HUDEP-2 (cell line): ENCODE results near the gene LIMCH1.
A peak's percentile ranks its signal among the peaks of the same experiment; 100 is the strongest.
"Not testable (repeated sequence)": the region's sequence is repeated elsewhere in the genome, so short reads cannot be mapped to it uniquely, and the experiment has no call there.

Experiments used
- DNase-seq, 76 experiments: peaks; one replicate each; lab custom pipeline; 2025; ENCODE audit not compliant: unreplicated experiment in 76 of 76; lab: John Stamatoyannopoulos, UW

LIMCH1 gene

GRCh38 chr4:41638866-41639265 is 100.9 kb downstream of the LIMCH1 start:
- DNase-seq = no peak

GRCh38 chr4:41639291-41639690 is 101.3 kb downstream of the LIMCH1 start:
- DNase-seq = no peak

DNA sequence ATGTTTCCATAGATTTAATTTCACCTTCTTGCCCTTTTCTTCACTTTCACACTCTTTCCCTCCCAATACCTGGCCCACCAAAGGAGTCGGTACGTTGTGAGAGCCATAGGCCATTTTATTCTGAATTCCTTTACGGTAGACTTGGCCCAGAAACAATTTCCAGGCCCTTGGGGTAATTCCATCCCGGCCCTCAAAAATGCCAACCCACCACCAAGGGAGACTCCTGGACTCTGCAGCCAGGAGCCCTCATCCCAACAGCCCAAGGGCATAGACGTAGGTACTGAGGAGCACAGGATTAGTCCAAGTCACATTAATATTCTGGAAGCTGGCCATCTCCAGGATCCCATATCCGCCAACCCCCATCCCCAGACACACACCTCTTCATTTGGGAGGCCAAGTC is 102.9 kb downstream of the LIMCH1 start:
- no peak for DNase-seq

DNA sequence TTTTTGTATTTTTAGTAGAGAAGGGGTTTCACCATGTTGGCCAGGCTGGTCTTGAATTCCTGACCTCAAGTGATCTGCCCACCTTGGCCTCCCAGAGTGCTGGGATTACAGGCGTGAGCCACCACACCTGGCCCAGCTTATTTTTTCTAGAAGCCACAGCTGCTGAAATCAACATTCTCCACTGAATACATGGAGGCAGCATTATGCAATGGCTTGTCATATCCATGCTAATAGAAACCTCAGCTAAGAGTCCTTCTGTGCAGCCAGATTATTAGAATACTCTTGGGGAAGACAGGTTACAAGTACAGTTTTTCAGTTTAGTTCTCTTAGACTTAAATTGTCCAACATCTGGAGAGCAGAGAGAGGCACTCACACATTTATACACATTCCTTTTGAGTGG is 104.8 kb downstream of the LIMCH1 start:
- DNase-seq = not testable (repeated sequence)

DNA sequence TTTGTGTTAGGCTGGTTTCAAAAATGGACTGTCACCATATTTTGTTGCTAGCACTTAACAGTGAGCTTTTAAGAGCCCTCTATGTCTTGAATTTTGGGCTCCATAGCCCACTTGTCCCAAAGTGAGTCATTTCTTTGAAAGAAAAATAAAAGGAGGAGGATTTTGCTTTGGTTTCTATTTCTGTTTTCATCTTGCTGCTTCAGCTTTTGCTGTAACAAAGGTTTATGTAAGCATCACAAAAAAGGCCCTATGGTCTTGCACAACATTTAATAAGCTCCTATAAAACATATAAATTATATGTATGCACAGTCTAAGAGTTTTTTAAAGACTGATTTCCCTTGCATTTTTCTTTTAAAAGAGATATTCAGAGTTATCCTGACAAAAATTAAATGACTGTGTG is 105.4 kb downstream of the LIMCH1 start:
- no peak for DNase-seq

GRCh38 chr4:41644288-41644914 is 106.4 kb downstream of the LIMCH1 start:
- peak in 28 of 76 experiments; percentile 0 to 37 (median 8) for DNase-seq

- no peak for DNase-seq
These were observed 106.9 kb downstream of the LIMCH1 start for GRCh38 chr4:41644915-41645295.

DNA sequence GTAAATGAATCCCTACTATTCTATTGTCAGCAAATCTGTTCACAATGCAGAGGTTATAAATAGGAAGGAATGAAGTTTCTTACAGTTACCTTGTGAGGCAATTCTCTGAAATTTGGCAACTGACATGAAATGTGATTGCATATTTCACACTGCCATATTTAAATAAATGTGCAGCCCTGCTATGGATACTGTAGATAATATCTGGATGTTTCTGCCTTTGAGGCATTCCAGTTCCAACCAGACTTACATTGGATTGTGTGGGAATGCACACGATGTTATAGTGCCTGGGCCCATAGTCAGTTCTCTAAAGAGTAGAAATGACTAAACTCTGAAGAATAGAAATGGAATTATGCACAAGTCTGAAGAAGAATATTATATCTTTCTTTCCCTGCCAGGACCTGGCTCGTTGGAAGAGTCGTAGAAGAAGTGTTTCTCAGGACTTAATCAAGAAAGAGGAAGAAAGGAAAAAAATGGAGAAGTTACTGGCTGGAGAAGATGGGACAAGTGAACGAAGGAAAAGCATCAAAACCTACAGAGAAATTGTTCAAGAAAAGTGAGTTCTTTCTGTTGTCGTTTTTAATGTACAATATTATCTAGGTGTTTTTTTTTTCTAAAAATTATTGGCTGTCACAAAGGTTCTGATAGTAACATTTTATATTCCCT is 107.9 kb downstream of the LIMCH1 start:
- no peak for DNase-seq

- no peak for DNase-seq
These were observed 108.9 kb downstream of the LIMCH1 start for GRCh38 chr4:41646862-41647261.

- DNase-seq = no peak
These were observed 109.4 kb downstream of the LIMCH1 start for GRCh38 chr4:41647383-41647782.

- not testable (repeated sequence) for DNase-seq
These were observed 113.2 kb downstream of the LIMCH1 start for GRCh38 chr4:41651150-41651549.

DNA sequence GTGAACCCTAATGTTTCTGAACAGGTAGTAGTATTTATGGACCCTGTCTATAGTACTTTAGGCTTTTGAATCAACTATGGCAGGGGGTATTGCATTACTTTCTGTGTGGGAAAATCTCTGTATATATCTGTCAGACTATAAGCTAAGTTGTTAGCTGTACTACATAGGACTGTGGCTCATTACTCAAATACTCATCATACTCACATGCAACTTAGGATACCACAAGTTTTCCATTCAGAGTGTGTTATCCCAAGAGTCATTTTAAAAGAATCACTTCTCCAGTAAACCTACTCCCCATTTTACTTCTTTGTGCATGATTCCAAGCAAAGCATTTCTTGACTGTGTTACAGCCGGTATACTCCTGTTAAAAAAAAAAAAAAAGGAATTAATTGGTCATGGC is 115.0 kb downstream of the LIMCH1 start:
- no peak for DNase-seq

DNA sequence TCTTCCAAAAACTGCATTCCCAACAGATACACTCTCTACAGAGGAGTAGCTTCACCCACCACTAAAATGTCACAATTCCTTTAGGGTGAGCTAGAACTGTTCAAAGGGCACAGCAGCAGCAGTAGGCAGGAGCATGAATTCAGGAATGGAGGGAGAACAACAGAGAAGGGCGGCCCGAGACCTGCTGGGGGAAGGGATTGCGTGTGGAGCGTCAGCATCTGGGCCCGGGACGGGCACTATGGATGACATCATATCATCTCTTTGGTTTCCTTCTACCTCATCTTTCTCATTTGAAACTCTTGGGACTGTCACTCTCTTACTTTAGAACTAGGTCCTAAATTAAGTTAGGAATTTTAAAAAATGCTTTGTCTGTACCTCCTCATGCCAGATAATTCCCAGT is 115.6 kb downstream of the LIMCH1 start:
- no peak for DNase-seq

DNA sequence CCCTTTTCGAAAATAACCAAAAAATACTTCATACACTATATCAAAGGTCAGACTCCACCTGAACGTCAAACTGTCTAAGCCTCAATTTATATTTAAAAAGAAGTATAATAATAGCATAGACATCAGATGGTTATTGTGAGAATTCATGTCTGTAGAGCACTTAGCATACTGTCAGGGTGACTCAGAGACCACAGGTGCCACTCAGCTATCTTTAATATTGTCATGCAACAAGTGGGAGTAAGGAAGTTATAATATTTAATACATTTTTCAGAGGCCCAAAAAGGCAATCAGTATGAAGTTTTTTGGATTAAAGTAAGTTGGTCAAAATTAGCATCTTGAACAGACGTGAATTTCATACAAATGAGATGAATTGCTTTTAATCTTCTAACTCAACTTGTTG is 117.2 kb downstream of the LIMCH1 start:
- DNase-seq = no peak

DNA sequence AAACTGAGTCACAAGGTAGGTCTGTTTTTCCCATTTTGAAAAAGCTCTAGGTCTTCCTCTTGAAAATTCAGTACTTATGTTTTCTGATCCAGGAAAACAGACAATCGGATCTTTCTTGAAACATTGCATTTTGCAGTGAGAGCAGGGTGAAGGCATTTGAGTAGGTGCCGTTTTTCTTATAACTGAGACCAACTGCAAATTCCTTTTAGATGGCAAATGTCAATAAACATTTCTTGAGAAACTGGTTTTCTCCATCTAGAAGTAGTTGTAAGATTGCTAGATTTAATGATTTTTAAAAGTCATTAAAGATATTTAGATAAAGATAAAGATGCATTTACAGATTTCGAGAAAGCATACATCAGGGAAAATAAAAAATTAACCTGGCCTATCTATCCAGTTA is 118.1 kb downstream of the LIMCH1 start:
- no peak for DNase-seq

DNA sequence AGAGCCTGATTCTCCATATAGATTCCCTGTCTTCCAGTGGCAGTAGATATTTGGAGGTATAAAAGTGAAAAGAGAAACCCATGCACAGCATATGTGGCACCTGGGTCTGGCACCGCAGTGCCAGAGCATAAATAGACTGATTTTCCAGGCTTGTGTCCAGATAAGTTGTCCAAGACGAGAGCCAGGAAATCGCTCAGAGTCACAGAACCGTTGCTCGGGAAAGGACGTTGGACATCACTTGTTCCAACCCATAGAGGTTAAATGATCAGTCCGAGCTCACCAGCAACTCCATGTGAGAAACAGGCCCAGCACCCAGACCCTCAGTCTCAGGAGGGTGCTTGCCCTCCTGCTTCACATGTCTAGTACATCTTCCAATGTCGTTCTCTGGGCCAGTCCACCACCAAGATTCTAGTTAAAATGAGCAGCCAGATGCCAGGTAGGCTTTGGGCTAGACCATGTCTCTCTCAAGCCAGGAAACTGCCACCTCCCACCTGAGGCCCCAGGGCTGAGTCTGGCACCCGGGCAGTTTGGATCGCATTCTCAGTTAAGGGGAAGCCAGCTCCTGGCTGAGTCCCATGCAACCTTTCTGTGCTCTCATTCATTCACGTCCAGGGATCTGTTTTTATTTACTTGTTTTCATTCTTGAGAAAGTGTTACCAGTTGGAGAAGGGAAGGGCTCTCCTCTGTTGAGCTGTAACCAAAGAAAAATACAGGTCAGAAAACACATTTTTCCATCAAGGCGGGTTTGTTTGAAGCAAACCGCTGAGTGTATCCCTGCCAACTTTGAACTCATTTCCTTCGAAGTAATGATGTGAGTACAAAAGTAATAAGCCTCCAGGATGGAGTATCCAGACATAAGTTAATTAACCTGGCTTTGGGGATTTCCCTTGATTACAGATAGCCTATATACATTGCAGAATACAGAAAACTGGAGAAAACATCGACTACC is 118.9 kb downstream of the LIMCH1 start:
- DNase-seq = no peak

DNA sequence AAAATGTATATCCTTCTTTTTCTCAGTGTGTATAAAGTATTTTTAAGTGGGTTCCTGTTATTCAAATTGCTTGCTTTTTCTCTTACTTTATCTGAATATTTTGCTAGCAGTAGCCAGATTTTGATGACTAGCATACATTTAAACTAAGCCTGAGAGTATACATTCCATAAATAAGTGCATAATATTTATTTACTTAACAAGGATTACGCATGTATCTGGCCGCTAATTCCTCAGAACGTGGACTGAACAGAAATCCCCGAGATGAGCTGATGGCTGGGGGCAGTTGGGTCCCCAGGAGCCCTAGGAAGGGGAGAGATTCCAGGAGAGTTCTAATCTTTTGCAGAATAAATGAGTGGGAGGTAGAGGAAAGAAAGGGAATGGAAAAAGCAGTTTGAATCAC is 119.6 kb downstream of the LIMCH1 start:
- DNase-seq = no peak

DNA sequence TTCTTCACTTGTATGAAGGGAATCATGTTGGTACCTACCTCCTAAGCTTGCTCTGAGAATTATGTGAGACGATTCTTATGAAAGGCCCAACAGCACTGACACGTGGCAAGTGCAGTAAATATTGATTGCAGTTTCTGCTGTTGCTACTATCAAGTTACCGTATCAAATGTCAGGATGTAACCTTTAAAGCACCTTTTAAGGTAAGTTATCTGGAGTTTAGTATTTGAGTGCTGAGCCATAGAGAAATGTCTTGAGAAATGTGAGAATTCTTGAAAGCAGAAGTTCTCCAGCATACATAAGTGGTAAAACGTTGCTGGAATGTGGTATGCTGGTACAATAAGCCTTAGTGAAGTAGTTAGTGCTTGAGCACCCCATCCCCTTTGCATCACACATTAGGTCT is 120.2 kb downstream of the LIMCH1 start:
- no peak for DNase-seq

- DNase-seq = no peak
These were observed 122.4 kb downstream of the LIMCH1 start for GRCh38 chr4:41660352-41660751.

GRCh38 chr4:41661442-41662076 is 123.6 kb downstream of the LIMCH1 start:
- DNase-seq = peak in 24 of 76 experiments; percentile 1 to 47 (median 9)

DNA sequence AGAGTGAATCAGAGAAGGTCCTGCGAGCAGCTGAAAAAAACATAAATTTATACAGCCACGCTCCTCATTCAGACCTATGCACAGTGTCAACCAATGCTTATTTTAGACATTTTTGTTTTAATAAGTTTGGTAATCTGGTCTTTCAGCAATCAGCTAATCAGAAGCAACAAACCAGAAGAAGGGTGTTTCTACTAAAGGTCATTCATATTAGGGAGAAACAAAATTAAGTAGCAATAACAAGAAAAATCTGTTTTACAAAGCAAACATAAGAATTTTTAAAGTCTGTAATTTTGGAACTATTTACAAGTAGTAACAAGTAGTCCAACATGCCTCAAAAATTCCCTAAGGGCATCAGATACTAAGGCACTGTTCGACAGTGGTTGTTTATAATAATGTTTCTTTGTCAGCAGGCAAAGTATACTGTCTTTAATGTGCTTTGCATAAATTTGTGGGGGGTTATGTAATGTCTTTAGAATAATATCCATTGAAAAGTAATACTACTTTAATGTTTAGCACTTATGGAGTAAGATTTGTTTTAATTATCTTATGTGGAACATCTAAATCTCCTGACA is 127.8 kb downstream of the LIMCH1 start:
- DNase-seq = no peak
